Kidney (tissue), 14 donors: ENCODE results near the gene MIDN. TPM values are rescaled to one million over a fixed set of nuclear protein-coding genes. Genes with fewer than 3 reads are reported as not detected.
A peak's percentile ranks its signal among the peaks of the same experiment; 100 is the strongest.

Experiments
- DNase-seq, 5 donors: peaks; one replicate each; pipeline ENCODE4 v3.0.0-alpha.2; 2013 to 2020
- FAIRE-seq: peaks from 2 replicates; lab custom pipeline; 2012; peaks lifted over from hg19 to GRCh38; lab: Jason Lieb, UNC
- H3K27ac ChIP-seq, 2 donors: one replicate each; pipeline ENCODE4 v1.7.0; 2013; ENCODE audit warnings: low read depth in 2 of 2, low read length in 2 of 2, inconsistent platforms in 1 of 2
- H3K27me3 ChIP-seq: one replicate; pipeline ENCODE4 v1.7.1; 2013; ENCODE audit warnings: low read length, inconsistent platforms; ENCODE audit not compliant: control insufficient read depth, insufficient read depth
- H3K36me3 ChIP-seq, 3 donors: one replicate each; pipeline versions ENCODE4 v1.7.0 to v1.7.1; 2013; ENCODE audit warnings: low read length in 3 of 3, control low read depth in 1 of 3, inconsistent platforms in 1 of 3; ENCODE audit not compliant: insufficient read depth in 3 of 3, control insufficient read depth in 2 of 3
- H3K4me1 ChIP-seq, 3 donors: one replicate each; pipeline versions ENCODE4 v1.7.0 to v1.7.1; 2013; ENCODE audit warnings: low read length in 3 of 3, inconsistent platforms in 1 of 3, low read depth in 1 of 3; ENCODE audit not compliant: control insufficient read depth in 2 of 3, insufficient read depth in 2 of 3
- H3K4me3 ChIP-seq, 3 donors: one replicate each; pipeline versions ENCODE4 v1.7.0 to v1.8.1; 2013; ENCODE audit warnings: low read length in 3 of 3, control low read depth in 1 of 3, inconsistent platforms in 1 of 3
- H3K9ac ChIP-seq, 3 donors: one replicate each; pipeline versions ENCODE4 v1.7.0 to v1.7.1; 2013; ENCODE audit warnings: low read length in 3 of 3, control low read depth in 1 of 3, inconsistent platforms in 1 of 3
- H3K9me3 ChIP-seq, 3 donors: one replicate each; pipeline versions ENCODE4 v1.7.0 to v1.7.1; 2013; ENCODE audit warnings: low read length in 3 of 3, control low read depth in 1 of 3, inconsistent platforms in 1 of 3; ENCODE audit not compliant: control insufficient read depth in 2 of 3, insufficient read depth in 1 of 3
- CTCF ChIP-seq: IDR thresholded peaks from 3 replicates; pipeline ENCODE4 v1.5.1; 2012; ENCODE audit warnings: mild to moderate bottlenecking, moderate library complexity, borderline replicate concordance; ENCODE audit not compliant: insufficient read depth; ENCODE audit errors: extremely low read depth
- intact Hi-C: fragments of 100-400 bp; cut with DNase I; formaldehyde crosslinking; loops from one replicate; pipeline ENCODE4 v1.11.1; 2022
- polyA plus RNA-seq: library from polyadenylated mRNA; stranded (reverse); fragments of 350-450 nt; fragmentation: Illumina TruSeq; extraction: RNeasy Lipid Tissue Mini Kit (QIAGEN cat#74804); gene quantifications from one replicate; pipeline ENCODE4 v1.2.3, GENCODE V29; 2014; ENCODE audit warnings: low read depth, low replicate concordance; ENCODE audit not compliant: insufficient read depth
- total RNA-seq: library from RNA; stranded (reverse); fragmentation: NEBNext Ultra II Directional; extraction: Animal tissue kit (Norgen Biotek cat#: 25700); gene quantifications from one replicate; pipeline ENCODE4 v1.2.1, GENCODE V29; 2021
- donor health status: control.
- donor health status: control.
- donor health status: control.
- donor health status: control.
- donor health status: control.
- donor health status: DM: yes; HTN: yes; CAD: no.
- donor health status: Normal renal cell carcinoma (clear cell type).

Gene MIDN
- total and polyA plus RNA-seq, 2 donors from 2014 or later = 21.3 to 205 TPM

- H3K36me3 ChIP-seq = peaks cover 5 to 34% (median 17%) of the 10 kb centered on the region in 3 donors
- TF ChIP-seq CTCF = no peak
- H3K27me3 ChIP-seq = no peaks in the 10 kb centered on the region
- H3K4me3 ChIP-seq = peak overlapping the region in 1 of 3 donors; percentile 69
- H3K9ac ChIP-seq = peak overlapping the region in 1 of 3 donors; percentile 88
- H3K4me1 ChIP-seq = peaks cover 0 to 38% (median 11%) of the 10 kb centered on the region in 3 donors
- H3K9me3 ChIP-seq = no peaks in the 10 kb centered on the region
- peak; percentile 55 to 98 (median 80) for DNase-seq
- intact Hi-C loops = no loop called here
- no peak for FAIRE-seq
- H3K27ac ChIP-seq = peak overlapping the region; percentile 97
These were observed 3.9 kb downstream of the MIDN start for GRCh38 chr19:1252221-1252820.

GRCh38 chr19:1252821-1253513 lies 4.6 kb downstream of the MIDN start:
- Histone ChIP-seq H3K9ac (peak overlapping the region in 1 of 3 donors; percentile 88), H3K4me1 (peaks cover 0 to 39% (median 6%) of the 10 kb centered on the region in 3 donors), H3K27ac (peak overlapping the region; percentile 97), H3K4me3 (peak overlapping the region in 1 of 3 donors; percentile 69), H3K9me3 (no peaks in the 10 kb centered on the region), H3K36me3 (peaks cover 5 to 34% (median 17%) of the 10 kb centered on the region in 3 donors), H3K27me3 (no peaks in the 10 kb centered on the region)
- DNase-seq = peak in 4 of 5 donors; percentile 61 to 99 (median 78)
- no peak for FAIRE-seq
- peak; percentile 9 for TF ChIP-seq CTCF
- intact Hi-C loops = no loop called here

GRCh38 chr19:1253514-1254080 lies 5.2 kb downstream of the MIDN start:
- H3K36me3 ChIP-seq = peaks cover 5 to 34% (median 17%) of the 10 kb centered on the region in 3 donors
- H3K9me3 ChIP-seq = no peaks in the 10 kb centered on the region
- H3K9ac ChIP-seq = peak overlapping the region in 1 of 3 donors; percentile 73
- peak in 2 of 5 donors; percentile 69 to 90 for DNase-seq
- H3K27ac ChIP-seq = peak overlapping the region; percentile 97
- peak overlapping the region in 1 of 3 donors; percentile 54 for H3K4me3 ChIP-seq
- H3K27me3 ChIP-seq = no peaks in the 10 kb centered on the region
- no peak for TF ChIP-seq CTCF
- peaks cover 0 to 45% (median 6%) of the 10 kb centered on the region in 3 donors for H3K4me1 ChIP-seq
- intact Hi-C loops = no loop called here
- no peak for FAIRE-seq
